ENCODE measurements around the gene ADCY3.

ADCY3 gene

GRCh38 chr2:24870891-24871705, 48.9 kb downstream of the ADCY3 start:
- H3K4me3 ChIP-seq (ENCODE audit: low read depth, low read length) = no peak overlapping the region
- no peak for TF ChIP-seq CTCF (IDR thresholded peaks at IDR 0.05; ENCODE audit: insufficient read depth, low read length, missing control alignments)
- no peak for DNase-seq (ENCODE audit: low read depth, low spot score)
- ChIA-PET POLR2A (no interaction called here), CTCF (interaction anchor here (1.3 kb wide), 1 partner anchor 11 kb away, joined by 3 read pairs; no protein-coding TSS in a partner anchor)

DNA sequence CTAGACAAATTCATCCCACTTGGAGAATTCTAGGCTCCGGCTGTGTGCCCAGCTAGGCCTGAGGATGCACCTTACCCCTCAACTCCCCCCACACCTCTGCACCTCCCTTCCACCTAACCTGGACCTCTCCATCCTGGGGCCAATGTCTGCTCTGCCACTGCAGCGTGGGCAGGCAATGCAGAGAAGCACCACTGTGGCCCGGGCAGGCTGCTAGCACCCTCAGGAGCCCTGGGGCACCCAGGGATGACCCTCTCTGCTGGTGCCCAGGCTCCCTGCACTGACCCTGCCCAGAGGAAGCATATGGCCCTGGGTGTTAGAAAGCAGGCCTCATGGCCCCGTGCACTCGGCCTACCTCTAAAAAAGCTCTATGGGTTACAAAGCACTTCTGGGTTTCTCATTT, 49.6 kb downstream of the ADCY3 start:
- ChIA-PET POLR2A (no interaction called here), CTCF (interaction anchor here (1.3 kb wide), 1 partner anchor 11 kb away, joined by 3 read pairs; no protein-coding TSS in a partner anchor)
- no peak overlapping the region for H3K4me3 ChIP-seq (ENCODE audit: low read depth, low read length)
- no peak for DNase-seq (ENCODE audit: low read depth, low spot score)
- no peak for TF ChIP-seq CTCF (IDR thresholded peaks at IDR 0.05; ENCODE audit: insufficient read depth, low read length, missing control alignments)

DNA sequence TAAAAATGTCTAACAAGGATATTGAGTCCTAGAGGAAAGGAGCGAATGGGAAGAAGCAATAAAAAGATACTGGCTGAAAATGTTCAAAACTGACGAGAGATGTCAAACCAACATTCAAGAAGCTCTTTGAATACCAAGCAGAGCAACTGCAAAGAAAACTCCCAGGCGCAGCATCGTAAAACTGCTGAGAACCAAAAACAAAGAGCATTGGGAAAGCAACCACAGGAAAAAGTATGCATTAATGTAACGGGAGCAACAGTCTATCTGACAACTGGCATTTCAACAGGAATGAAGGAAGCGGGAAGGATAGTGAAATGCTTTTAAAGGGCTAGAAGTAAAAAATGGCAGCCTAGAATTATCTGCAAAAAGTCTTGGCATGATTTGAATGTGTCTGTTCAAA, 53.1 kb downstream of the ADCY3 start:
- ChIA-PET POLR2A (no interaction called here), CTCF (interaction anchor here (1.0 to 1.6 kb wide), 2 partner anchors 11 to 457 kb away, joined by 4 to 6 read pairs; no protein-coding TSS in a partner anchor)
- no peak overlapping the region for H3K4me3 ChIP-seq (ENCODE audit: low read depth, low read length)
- TF ChIP-seq CTCF (IDR thresholded peaks at IDR 0.05; ENCODE audit: insufficient read depth, low read length, missing control alignments) = no peak
- no peak for DNase-seq (ENCODE audit: low read depth, low spot score)

- DNase-seq (ENCODE audit: low read depth, low spot score) = no peak
- TF ChIP-seq CTCF (IDR thresholded peaks at IDR 0.05; ENCODE audit: insufficient read depth, low read length, missing control alignments) = no peak
- no peak overlapping the region for H3K4me3 ChIP-seq (ENCODE audit: low read depth, low read length)
- ChIA-PET CTCF (no interaction called here), POLR2A (no interaction called here)
These were observed 56.4 kb downstream of the ADCY3 start for GRCh38 chr2:24863641-24864040.

GRCh38 chr2:24861500-24861899, 58.5 kb downstream of the ADCY3 start:
- TF ChIP-seq CTCF (IDR thresholded peaks at IDR 0.05; ENCODE audit: insufficient read depth, low read length, missing control alignments) = no peak
- H3K4me3 ChIP-seq (ENCODE audit: low read depth, low read length) = no peak overlapping the region
- ChIA-PET CTCF (no interaction called here), POLR2A (no interaction called here)
- DNase-seq (ENCODE audit: low read depth, low spot score) = no peak

- POLR2A ChIA-PET = no interaction called here
- DNase-seq (ENCODE audit: low read depth, low spot score) = no peak
- no peak overlapping the region for H3K4me3 ChIP-seq (ENCODE audit: low read depth, low read length)
- CTCF ChIA-PET = no interaction called here
- no peak for TF ChIP-seq CTCF (IDR thresholded peaks at IDR 0.05; ENCODE audit: insufficient read depth, low read length, missing control alignments)
These were observed 59.4 kb downstream of the ADCY3 start for GRCh38 chr2:24860631-24861030.

Data from AG04449 (cell line).